ENCODE measurements around the gene ZYG11B.
"Not testable (repeated sequence)": the region's sequence is repeated elsewhere in the genome, so short reads cannot be mapped to it uniquely, and the experiment has no call there.

Gene ZYG11B

GRCh38 chr1:52855584-52855983 lies 129.3 kb downstream of the ZYG11B start:
- POLR2A ChIA-PET: no interaction called here
- CTCF ChIA-PET: no interaction called here
- no peak for DNase-seq (ENCODE audit: low read depth, low spot score)
- no peak for TF ChIP-seq CTCF (IDR thresholded peaks at IDR 0.05; ENCODE audit: insufficient read depth, low read length, missing control alignments)
- H3K4me3 ChIP-seq (ENCODE audit: low read depth, low read length): no peak overlapping the region

- POLR2A ChIA-PET: no interaction called here
- TF ChIP-seq CTCF (IDR thresholded peaks at IDR 0.05; ENCODE audit: insufficient read depth, low read length, missing control alignments): no peak
- DNase-seq (ENCODE audit: low read depth, low spot score): no peak
- no peak overlapping the region for H3K4me3 ChIP-seq (ENCODE audit: low read depth, low read length)
- CTCF ChIA-PET: no interaction called here
Observed at GRCh38 chr1:52856026-52856425, 129.8 kb downstream of the ZYG11B start.

- TF ChIP-seq CTCF (IDR thresholded peaks at IDR 0.05; ENCODE audit: insufficient read depth, low read length, missing control alignments): no peak
Observed at GRCh38 chr1:52857443-52857842, 131.2 kb downstream of the ZYG11B start.

GRCh38 chr1:52862666-52863458 lies 136.6 kb downstream of the ZYG11B start:
- DNase-seq (ENCODE audit: low read depth, low spot score): no peak
- no peak for TF ChIP-seq CTCF (IDR thresholded peaks at IDR 0.05; ENCODE audit: insufficient read depth, low read length, missing control alignments)
- ChIA-PET CTCF (no interaction called here), POLR2A (no interaction called here)
- H3K4me3 ChIP-seq (ENCODE audit: low read depth, low read length): no peak overlapping the region

More at GRCh38 chr1:52857443-52857842, 131.2 kb downstream of the ZYG11B start:
- no peak for DNase-seq (ENCODE audit: low read depth, low spot score)
- POLR2A ChIA-PET: no interaction called here
- CTCF ChIA-PET: interaction anchor here (1.5 to 1.6 kb wide), 2 partner anchors 10 to 15 kb away, joined by 3 to 4 read pairs; partner anchors contain the start of gene ZYG11A
- no peak overlapping the region for H3K4me3 ChIP-seq (ENCODE audit: low read depth, low read length)

GRCh38 chr1:52867087-52867863 lies 141.0 kb downstream of the ZYG11B start:
- ChIA-PET POLR2A (no interaction called here), CTCF (interaction anchor here (0.6 to 1.2 kb wide), 2 partner anchors 10 to 317 kb away, joined by 3 read pairs; no protein-coding TSS in a partner anchor)
- H3K4me3 ChIP-seq (ENCODE audit: low read depth, low read length): no peak overlapping the region
- TF ChIP-seq CTCF (IDR thresholded peaks at IDR 0.05; ENCODE audit: insufficient read depth, low read length, missing control alignments): no peak
- DNase-seq (ENCODE audit: low read depth, low spot score): no peak

- POLR2A ChIA-PET; H3K4me3 ChIP-seq (ENCODE audit: low read depth, low read length); DNase-seq (ENCODE audit: low read depth, low spot score); CTCF ChIA-PET: not testable (repeated sequence)
Observed at GRCh38 chr1:52869727-52870126, 143.5 kb downstream of the ZYG11B start.
